ENCODE measurements around the gene TARBP1.

DNA sequence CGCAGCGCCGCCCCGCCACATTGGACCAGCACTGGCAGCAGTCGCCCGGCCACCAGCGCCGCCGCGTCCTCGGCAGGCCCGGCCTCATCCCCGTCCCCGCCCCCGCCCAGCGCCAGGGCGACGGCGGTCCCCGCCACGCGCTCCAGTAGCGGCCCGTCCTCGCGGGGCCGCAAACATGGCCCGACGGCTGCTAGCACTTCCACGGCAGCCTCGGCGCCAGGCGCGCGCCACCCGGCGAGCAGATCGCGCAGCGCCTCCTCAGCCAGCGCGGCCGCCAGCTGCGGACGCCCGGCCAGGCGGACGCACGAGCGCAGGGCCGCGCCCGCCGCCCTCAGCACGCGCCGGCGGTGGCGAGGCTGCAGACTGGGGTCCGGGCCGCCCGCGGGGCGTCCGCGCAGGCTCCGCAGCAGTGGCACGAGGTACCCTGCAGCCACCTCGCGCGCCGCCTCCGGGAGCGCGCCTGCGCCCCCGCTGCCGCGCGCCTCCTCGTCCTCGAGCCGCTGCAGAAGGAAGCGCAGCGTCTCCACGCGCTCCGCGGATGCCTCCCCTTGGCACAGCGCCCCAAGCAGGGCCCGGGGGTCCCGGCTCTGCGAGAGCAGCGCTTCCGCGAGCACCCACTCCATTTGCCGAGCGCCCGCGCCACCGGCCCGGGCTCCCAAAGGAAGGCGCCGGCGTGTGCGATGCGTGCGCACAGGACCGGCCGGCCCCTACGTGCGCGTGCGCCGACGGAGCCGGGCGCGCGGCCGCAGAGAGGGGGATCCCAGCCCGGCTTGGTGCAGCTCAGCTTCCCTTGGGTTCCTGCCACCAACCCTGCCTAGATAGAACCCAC, at the start of gene TARBP1:
- TF ChIP-seq SUZ12 (IDR thresholded peaks at IDR 0.05; ENCODE audit: extremely low read depth, insufficient read depth, insufficient read length) (no peak), YY1 (IDR thresholded peaks at IDR 0.05; ENCODE audit: insufficient read depth, insufficient read length) (no peak), ZNF274 (IDR thresholded peaks at IDR 0.05; ENCODE audit: low read depth, low read length) (no peak)

Measured in NT2/D1 (cell line).